HepG2 (cell line): ENCODE results near the gene NAT14. TPM values are rescaled to one million over a fixed set of nuclear protein-coding genes. Genes with fewer than 3 reads are reported as not detected.
A peak's percentile ranks its signal among the peaks of the same experiment; 100 is the strongest.

Source experiments
- ATAD3A ChIP-seq: sonication (generic); formaldehyde crosslinking; IDR thresholded peaks from 2 replicates; pipeline ENCODE4 v1.4.0; 2020; ENCODE audit warnings: missing genetic modification reagents
- ATF1 ChIP-seq: IDR thresholded peaks from 2 replicates; pipeline ENCODE4 v1.6.1; 2016; ENCODE audit warnings: mild to moderate bottlenecking, control low read depth
- ELF1 ChIP-seq: sonication (generic); formaldehyde crosslinking; IDR thresholded peaks from 2 replicates; pipeline ENCODE4 v1.4.0; 2020; ENCODE audit warnings: missing genetic modification reagents
- FOXM1 ChIP-seq: sonication (generic); formaldehyde crosslinking; IDR thresholded peaks from 2 replicates; pipeline ENCODE4 v1.5.0; 2020; ENCODE audit warnings: missing genetic modification reagents
- FOXP1 ChIP-seq, 2 experiments: fragments of 450-650 bp in 1 of 2; IDR thresholded peaks; 2 replicates each; pipeline ENCODE4 v1.6.1; 2017 to 2018; ENCODE audit warnings: antibody characterized with exemption in 1 of 2
- GATAD1 ChIP-seq: IDR thresholded peaks from 2 replicates; pipeline ENCODE4 v1.6.1; 2016; ENCODE audit warnings: missing genetic modification reagents, missing compliant biosample characterization
- HMGXB4 ChIP-seq, 2 experiments: sonication (generic) in 1 of 2; formaldehyde crosslinking in 1 of 2; IDR thresholded peaks; 2 replicates each; pipeline versions ENCODE4 v1.4.0 to v1.6.1; 2018 to 2020; ENCODE audit warnings: missing genetic modification reagents in 2 of 2, borderline replicate concordance in 1 of 2, low read depth in 1 of 2, mild to moderate bottlenecking in 1 of 2, missing biosample characterization in 1 of 2
- JARID2 ChIP-seq: sonication (generic); formaldehyde crosslinking; IDR thresholded peaks from 2 replicates; pipeline ENCODE4 v1.8.1; 2023; ENCODE audit warnings: missing genetic modification reagents, inconsistent platforms; ENCODE audit not compliant: insufficient replicate concordance
- MEIS1 ChIP-seq: sonication (generic); formaldehyde crosslinking; IDR thresholded peaks from 2 replicates; pipeline ENCODE4 v1.9.0; 2021; ENCODE audit warnings: mild to moderate bottlenecking, missing genetic modification reagents, moderate library complexity, borderline replicate concordance
- MTA3 ChIP-seq: sonication (generic); formaldehyde crosslinking; IDR thresholded peaks from 2 replicates; pipeline ENCODE4 v1.4.0; 2020; ENCODE audit warnings: missing genetic modification reagents
- NBN ChIP-seq: fragments of 450-650 bp; conservative IDR thresholded peaks from 2 replicates; pipeline ENCODE4 v1.6.1; 2017
- NFE2L2 ChIP-seq: fragments of 150-350 bp; IDR thresholded peaks from 2 replicates; pipeline ENCODE4 v1.6.1; 2014; ENCODE audit warnings: low read length
- RFXANK ChIP-seq: IDR thresholded peaks from 2 replicates; pipeline ENCODE4 v1.6.1; 2016
- SIN3B ChIP-seq: fragments of 150-350 bp; IDR thresholded peaks from 2 replicates; pipeline ENCODE4 v1.6.1; 2014; ENCODE audit warnings: low read length
- TEAD3 ChIP-seq: optimal IDR thresholded peaks from 2 replicates; pipeline ENCODE3; 2016; ENCODE audit warnings: borderline replicate concordance
- THAP7 ChIP-seq: sonication (generic); formaldehyde crosslinking; IDR thresholded peaks from 2 replicates; pipeline ENCODE4 v1.8.1; 2023; ENCODE audit warnings: mild to moderate bottlenecking, missing genetic modification reagents
- ZNF12 ChIP-seq: sonication (generic); formaldehyde crosslinking; IDR thresholded peaks from 2 replicates; pipeline ENCODE4 v1.5.0; 2020; ENCODE audit warnings: missing genetic modification reagents
- ZNF207 ChIP-seq: fragments of 450-650 bp; IDR thresholded peaks from 2 replicates; pipeline ENCODE4 v1.6.1; 2016; ENCODE audit warnings: antibody characterized with exemption, borderline replicate concordance
- ZNF292 ChIP-seq: sonication (generic); formaldehyde crosslinking; IDR thresholded peaks from 2 replicates; pipeline ENCODE4 v1.8.1; 2022; ENCODE audit warnings: mild to moderate bottlenecking, low read depth, missing genetic modification reagents, borderline replicate concordance
- ZNF451 ChIP-seq: sonication (generic); formaldehyde crosslinking; IDR thresholded peaks from 2 replicates; pipeline ENCODE4 v1.5.0; 2020; ENCODE audit warnings: mild to moderate bottlenecking, missing genetic modification reagents
- ZNF501 ChIP-seq: sonication (generic); formaldehyde crosslinking; IDR thresholded peaks from 2 replicates; pipeline ENCODE4 v1.5.1; 2020; ENCODE audit warnings: mild to moderate bottlenecking, moderate library complexity, missing genetic modification reagents
- ZNF563 ChIP-seq: sonication (generic); formaldehyde crosslinking; IDR thresholded peaks from 2 replicates; pipeline ENCODE4 v1.8.0; 2022; ENCODE audit warnings: mild to moderate bottlenecking, moderate library complexity, missing genetic modification reagents
- ZNF674 ChIP-seq: sonication (generic); formaldehyde crosslinking; IDR thresholded peaks from 2 replicates; pipeline ENCODE4 v1.5.0; 2020; ENCODE audit warnings: low read depth, mild to moderate bottlenecking, missing genetic modification reagents
- ZNF687 ChIP-seq: sonication (generic); formaldehyde crosslinking; IDR thresholded peaks from 2 replicates; pipeline ENCODE4 v1.5.1; 2020; ENCODE audit warnings: mild to moderate bottlenecking, missing genetic modification reagents, moderate library complexity
- ZNF749 ChIP-seq: sonication (generic); formaldehyde crosslinking; IDR thresholded peaks from 2 replicates; pipeline ENCODE4 v1.8.0; 2022; ENCODE audit warnings: mild to moderate bottlenecking, missing genetic modification reagents, moderate library complexity, borderline replicate concordance
- ZNF781 ChIP-seq: sonication (generic); formaldehyde crosslinking; IDR thresholded peaks from 2 replicates; pipeline ENCODE4 v1.5.1; 2020; ENCODE audit warnings: borderline replicate concordance, mild to moderate bottlenecking, missing genetic modification reagents; ENCODE audit errors: not compliant biosample characterization
- ZNF839 ChIP-seq: sonication (generic); formaldehyde crosslinking; IDR thresholded peaks from 2 replicates; pipeline ENCODE4 v1.4.0; 2020; ENCODE audit warnings: missing genetic modification reagents, mild to moderate bottlenecking, borderline replicate concordance
- polyA plus RNA-seq, 8 experiments: library from polyadenylated mRNA; depleted of rRNA in 3 of 8; stranded (reverse) in 7 of 8; unstranded in 1 of 8; fragments of >200 nt; fragmentation: Illumina TruSeq in 4 of 8; extraction: Trizol in 4 of 8; gene quantifications; 2 replicates each; pipeline versions ENCODE4 v1.2.1 to v1.2.3, GENCODE V29; 2011 to 2016; ENCODE audit warnings: low read depth in 4 of 8, missing spikeins in 1 of 8, mixed read lengths in 1 of 8; ENCODE audit not compliant: insufficient read depth in 1 of 8
- total RNA-seq, 5 experiments: library from RNA; depleted of rRNA; stranded (reverse); fragments of >200 nt; fragmentation: Illumina TruSeq; extraction: Trizol; gene quantifications; 2 replicates each; pipeline ENCODE4 v1.2.3, GENCODE V29; 2016; ENCODE audit warnings: low read depth in 1 of 5

NAT14 gene
- total and polyA plus RNA-seq, 2 of the 13 experiments (the other 11 are each of a cell fraction or from before 2014, with no cell fraction given), result 20.7 to 22.3 TPM

- TF ChIP-seq ZNF687 (peak; percentile 54; the same call in 1 of the 2 replicates), ZNF839 (CRISPR knock-in tag) (no peak), ATAD3A (CRISPR knock-in tag) (no peak), NFE2L2 (no peak), THAP7 (CRISPR knock-in tag) (no peak), SIN3B (no peak), ZNF292 (CRISPR knock-in tag) (no peak), NBN (no peak), FOXM1 (CRISPR knock-in tag) (no peak), ZNF12 (CRISPR knock-in tag) (peak; percentile 75; the same call in 1 of the 2 replicates), RFXANK (no peak), MTA3 (no peak), ZNF563 (CRISPR knock-in tag) (peak; percentile 68; the same call in 1 of the 2 replicates), ZNF451 (CRISPR knock-in tag) (no peak), ELF1 (CRISPR knock-in tag) (no peak; the same call in 1 of the 2 replicates), MEIS1 (CRISPR knock-in tag) (no peak), HMGXB4 (CRISPR knock-in tag; IDR thresholded peaks at IDR 0.05; ENCODE audit: borderline replicate concordance in 1 of 2, low read depth in 1 of 2) (0 out of 4 replicates have a peak, but pooled peaks of 1 of the 2 experiments have one; percentile 43), FOXP1 (IDR thresholded peaks at IDR 0.05) (no peak), FOXP1 (CRISPR knock-in tag; IDR thresholded peaks at IDR 0.05) (no peak), GATAD1 (peak; percentile 52; the same call in 1 of the 2 replicates), ZNF207 (no peak), ZNF781 (CRISPR knock-in tag) (peak; percentile 75), ZNF501 (CRISPR knock-in tag) (no peak), TEAD3 (no peak), ATF1 (CRISPR knock-in tag) (no peak), ZNF674 (CRISPR knock-in tag) (no peak), JARID2 (CRISPR knock-in tag) (no peak), ZNF749 (CRISPR knock-in tag) (peak; percentile 58; the same call in 1 of the 2 replicates)
Observed at GRCh38 chr19:55437410-55437809, 47.6 kb upstream of the NAT14 start (continued).
